LNCAP (cell line): Measurements from ENCODE around the gene MPP4.

ENCODE experiments used
- TF ChIP-seq, protein P1 (sequence below): fragments of 450-650 bp; IDR thresholded peaks from 2 replicates; pipeline ENCODE4 v1.5.1; 2017; ENCODE audit warnings: mild to moderate bottlenecking

The MPP4 gene

DNA sequence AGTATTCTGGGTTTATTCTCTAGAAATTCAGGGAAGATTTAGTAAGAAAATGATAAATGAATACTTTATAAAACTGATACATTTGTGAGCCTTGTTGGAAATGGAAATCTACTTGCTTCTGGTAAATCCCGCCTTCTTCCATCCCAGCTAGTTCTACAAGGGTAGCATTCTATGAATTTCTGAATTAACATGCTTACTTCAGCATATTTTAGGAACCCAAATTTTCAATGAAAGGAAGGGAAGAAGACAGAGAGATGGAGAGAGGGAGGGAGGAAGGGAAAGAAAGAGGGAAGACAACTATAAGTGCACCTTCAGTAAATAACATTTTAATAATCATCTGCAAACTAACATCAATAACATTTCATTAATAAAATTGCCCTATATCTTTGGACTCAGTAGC, 28.6 kb downstream of the MPP4 start:
- TF ChIP-seq, protein P1, sequence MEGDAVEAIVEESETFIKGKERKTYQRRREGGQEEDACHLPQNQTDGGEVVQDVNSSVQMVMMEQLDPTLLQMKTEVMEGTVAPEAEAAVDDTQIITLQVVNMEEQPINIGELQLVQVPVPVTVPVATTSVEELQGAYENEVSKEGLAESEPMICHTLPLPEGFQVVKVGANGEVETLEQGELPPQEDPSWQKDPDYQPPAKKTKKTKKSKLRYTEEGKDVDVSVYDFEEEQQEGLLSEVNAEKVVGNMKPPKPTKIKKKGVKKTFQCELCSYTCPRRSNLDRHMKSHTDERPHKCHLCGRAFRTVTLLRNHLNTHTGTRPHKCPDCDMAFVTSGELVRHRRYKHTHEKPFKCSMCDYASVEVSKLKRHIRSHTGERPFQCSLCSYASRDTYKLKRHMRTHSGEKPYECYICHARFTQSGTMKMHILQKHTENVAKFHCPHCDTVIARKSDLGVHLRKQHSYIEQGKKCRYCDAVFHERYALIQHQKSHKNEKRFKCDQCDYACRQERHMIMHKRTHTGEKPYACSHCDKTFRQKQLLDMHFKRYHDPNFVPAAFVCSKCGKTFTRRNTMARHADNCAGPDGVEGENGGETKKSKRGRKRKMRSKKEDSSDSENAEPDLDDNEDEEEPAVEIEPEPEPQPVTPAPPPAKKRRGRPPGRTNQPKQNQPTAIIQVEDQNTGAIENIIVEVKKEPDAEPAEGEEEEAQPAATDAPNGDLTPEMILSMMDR = no peak

DNA sequence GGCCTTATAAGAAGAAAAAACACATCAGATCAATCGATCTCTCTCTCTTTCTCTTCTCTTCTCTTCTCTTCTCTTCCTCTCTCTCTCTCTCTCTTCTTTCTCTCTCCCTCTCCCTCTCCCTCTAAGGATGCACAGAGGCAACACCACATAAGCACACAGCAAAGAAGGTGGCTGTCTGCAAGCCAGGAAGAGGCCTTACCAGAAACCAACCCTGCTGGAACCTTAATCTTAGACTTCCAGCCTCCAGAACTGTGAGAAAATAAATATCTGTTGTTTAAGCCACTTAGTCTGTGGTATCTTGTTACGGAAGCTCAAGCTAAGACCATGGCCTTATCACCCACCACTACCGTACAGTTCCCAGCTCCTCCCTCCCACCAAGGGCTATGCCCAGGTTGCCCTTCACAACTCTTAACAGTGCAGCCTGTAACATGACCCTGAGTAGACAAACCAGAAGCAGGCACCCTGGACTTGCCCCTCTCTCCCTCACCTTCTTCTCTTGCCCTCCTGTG, 30.0 kb downstream of the MPP4 start:
- TF ChIP-seq, protein P1 = no peak

DNA sequence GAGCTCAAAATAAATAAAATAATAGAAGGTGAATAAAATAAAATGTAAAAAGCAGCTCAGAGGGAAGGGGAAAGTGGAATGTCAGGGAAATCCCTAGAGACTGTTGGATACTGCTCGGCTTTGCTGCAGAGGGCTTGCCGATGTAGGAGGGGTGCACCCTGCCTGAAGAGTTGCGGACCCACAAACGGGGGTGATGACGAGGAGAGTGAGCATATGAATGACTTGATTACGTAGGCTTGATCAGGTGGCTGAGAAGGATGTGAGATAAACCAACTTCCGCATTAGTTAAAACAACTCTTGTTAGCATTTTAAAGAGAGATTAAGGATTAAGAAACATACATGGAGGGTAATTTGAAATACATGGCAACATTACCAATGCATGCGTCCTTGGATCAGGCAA, 34.1 kb downstream of the MPP4 start:
- TF ChIP-seq, protein P1 = no peak

DNA sequence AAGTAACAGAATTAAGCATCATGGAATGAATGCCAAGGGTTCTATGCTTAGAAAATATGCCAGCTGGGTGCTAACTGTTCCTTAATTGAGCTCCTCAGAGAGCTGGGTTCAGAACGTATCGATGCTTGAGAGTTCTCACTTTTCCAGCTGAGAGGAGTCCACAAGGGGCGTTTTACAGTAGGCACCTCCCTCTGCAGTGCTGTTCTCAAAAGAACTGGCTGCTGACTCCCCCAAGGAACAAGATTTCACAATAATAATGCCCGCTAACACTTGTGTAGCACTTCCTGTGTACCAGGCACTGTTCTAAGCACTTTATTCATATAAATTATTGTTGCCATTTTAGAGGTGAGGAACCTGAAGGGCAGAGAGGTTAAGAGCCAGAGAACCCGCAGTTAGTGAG, 37.1 kb downstream of the MPP4 start:
- TF ChIP-seq, protein P1 = no peak

DNA sequence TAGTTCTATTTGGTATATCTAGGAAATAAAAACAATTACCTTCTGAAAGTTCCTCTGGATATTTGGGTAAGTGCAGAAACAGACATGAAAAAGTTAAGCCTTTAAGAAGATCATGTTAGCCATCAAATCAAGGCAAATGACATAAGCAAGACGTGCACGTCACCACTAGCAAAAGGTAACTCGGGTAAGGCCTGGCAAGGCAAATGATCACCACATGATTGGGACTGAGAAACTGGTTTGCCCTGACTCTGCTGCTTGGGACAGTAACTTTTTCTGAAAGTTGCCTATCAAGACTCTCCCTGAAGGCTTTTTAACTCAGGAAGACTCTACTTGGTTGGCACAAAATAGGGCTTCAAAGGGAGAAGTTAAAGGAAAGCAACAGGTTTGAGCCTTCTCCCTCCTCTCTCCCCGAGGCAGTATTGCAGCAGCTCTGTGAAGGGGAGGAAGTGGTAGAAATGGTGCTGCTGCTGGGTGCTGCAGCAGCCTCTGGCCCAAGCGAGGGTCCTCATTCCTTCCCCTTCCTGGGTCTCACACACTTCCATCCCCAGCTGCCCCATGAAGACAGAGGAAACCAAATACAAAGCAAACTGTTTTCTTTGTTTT, 38.0 kb downstream of the MPP4 start:
- TF ChIP-seq, protein P1 = no peak

DNA sequence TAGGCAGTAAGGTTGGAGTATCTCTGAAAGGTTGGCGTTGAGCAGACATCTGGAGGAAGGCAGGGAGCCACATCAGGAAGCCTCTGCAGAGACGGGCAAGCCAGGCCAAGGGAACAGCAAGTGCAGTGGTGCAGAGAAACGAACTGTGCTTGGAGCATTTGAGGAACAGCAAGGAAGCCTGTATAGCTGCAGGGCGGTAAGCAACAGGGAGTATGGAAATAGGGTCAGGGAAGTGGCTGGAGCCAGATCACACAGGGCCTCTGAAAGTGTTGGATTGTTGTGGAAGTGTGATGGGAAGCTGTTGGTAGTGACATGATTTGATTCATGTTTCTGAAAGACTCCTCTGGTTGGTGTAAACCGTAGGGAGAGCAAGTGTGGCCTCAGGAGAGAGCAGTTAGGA, 41.7 kb downstream of the MPP4 start:
- TF ChIP-seq, protein P1 = no peak

DNA sequence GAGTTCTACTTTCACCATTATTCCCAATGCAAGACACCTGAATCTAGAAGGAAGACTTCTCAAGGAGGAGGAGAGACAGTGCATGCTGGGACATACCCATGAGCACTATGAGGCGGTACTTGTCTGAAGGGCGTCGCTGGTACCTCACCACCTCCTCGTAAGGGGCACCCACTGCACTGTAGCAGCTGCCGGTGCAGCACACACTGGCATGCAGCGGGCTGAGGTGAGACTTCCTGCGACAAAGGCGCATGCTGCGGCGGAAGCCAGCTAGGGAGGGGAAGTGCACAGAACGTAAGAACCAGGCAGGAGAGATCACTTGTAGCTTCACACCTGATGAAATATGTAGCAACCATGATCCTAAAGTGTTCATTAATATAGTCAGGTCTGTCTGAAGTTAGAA, 42.3 kb downstream of the MPP4 start:
- TF ChIP-seq, protein P1 = no peak
